Liver (tissue), 9 donors: ENCODE results near the gene DSCAM. TPM values are rescaled to one million over a fixed set of nuclear protein-coding genes. Genes with fewer than 3 reads are reported as not detected.

Experiments used
- DNase-seq: peaks from one replicate; pipeline ENCODE4 v3.0.0-alpha.2; 2017; ENCODE audit warnings: low spot score
- H3K27ac ChIP-seq, 2 donors: one replicate each; pipeline ENCODE4 v1.7.0; 2013; ENCODE audit warnings: inconsistent platforms in 2 of 2, low read length in 2 of 2, control low read depth in 1 of 2, low read depth in 1 of 2, mild to moderate bottlenecking in 1 of 2
- H3K27me3 ChIP-seq, 4 donors: one replicate each; pipeline versions ENCODE4 v1.6.1 to v1.7.0; 2013; ENCODE audit warnings: low read length in 3 of 4, inconsistent platforms in 1 of 4, mild to moderate bottlenecking in 1 of 4, moderate library complexity in 1 of 4; ENCODE audit not compliant: control insufficient read depth in 4 of 4, insufficient read depth in 4 of 4
- H3K36me3 ChIP-seq, 4 donors: one replicate each; pipeline versions ENCODE4 v1.6.1 to v1.7.0; 2013; ENCODE audit warnings: low read length in 3 of 4, mild to moderate bottlenecking in 3 of 4, low read depth in 1 of 4, moderate library complexity in 1 of 4; ENCODE audit not compliant: control insufficient read depth in 4 of 4, insufficient read depth in 3 of 4
- H3K4me1 ChIP-seq, 4 donors: one replicate each; pipeline versions ENCODE4 v1.6.1 to v1.7.0; 2013; ENCODE audit warnings: low read length in 3 of 4, mild to moderate bottlenecking in 3 of 4, moderate library complexity in 1 of 4; ENCODE audit not compliant: control insufficient read depth in 4 of 4, insufficient read depth in 4 of 4
- H3K4me3 ChIP-seq, 3 donors: one replicate each; pipeline versions ENCODE4 v1.6.1 to v1.7.0; 2013; ENCODE audit warnings: low read length in 3 of 3, control low read depth in 1 of 3, low read depth in 1 of 3, mild to moderate bottlenecking in 1 of 3
- H3K9ac ChIP-seq, 2 donors: one replicate each; pipeline ENCODE4 v1.7.0; 2013; ENCODE audit warnings: low read length in 2 of 2, mild to moderate bottlenecking in 2 of 2, moderate library complexity in 2 of 2, control low read depth in 1 of 2, low read depth in 1 of 2
- H3K9me3 ChIP-seq, 4 donors: one replicate each; pipeline versions ENCODE4 v1.6.1 to v1.7.0; 2013; ENCODE audit warnings: low read length in 3 of 4; ENCODE audit not compliant: control insufficient read depth in 4 of 4
- ATF3 ChIP-seq: IDR thresholded peaks from 2 replicates; pipeline ENCODE4 v1.6.1; 2016; ENCODE audit warnings: antibody characterized with exemption
- CTCF ChIP-seq: fragments of 150-350 bp; IDR thresholded peaks from 2 replicates; pipeline ENCODE4 v1.5.1; 2017; ENCODE audit warnings: improper control_type of control experiment, low read depth, low read length; ENCODE audit not compliant: missing input control
- EGR1 ChIP-seq, 2 donors: IDR thresholded peaks; 2 replicates each; pipeline ENCODE4 v1.6.1; 2016 to 2018; ENCODE audit warnings: antibody characterized with exemption in 2 of 2, low read depth in 2 of 2
- FOXA1 ChIP-seq: IDR thresholded peaks from 2 replicates; pipeline ENCODE4 v1.6.1; 2016; ENCODE audit warnings: antibody characterized with exemption
- FOXA2 ChIP-seq: IDR thresholded peaks from 2 replicates; pipeline ENCODE4 v1.6.1; 2016; ENCODE audit warnings: antibody characterized with exemption
- GABPA ChIP-seq, 2 donors: IDR thresholded peaks in 1 of 2; conservative IDR thresholded peaks in 1 of 2; 2 replicates each; pipeline ENCODE4 v1.6.1; 2016; ENCODE audit warnings: antibody characterized with exemption in 2 of 2, mild to moderate bottlenecking in 1 of 2, moderate library complexity in 1 of 2
- HNF4A ChIP-seq, 2 donors: conservative IDR thresholded peaks; 2 replicates each; pipeline ENCODE4 v1.6.1; 2016; ENCODE audit warnings: antibody characterized with exemption in 2 of 2, mild to moderate bottlenecking in 2 of 2
- HNF4G ChIP-seq: IDR thresholded peaks from 2 replicates; pipeline ENCODE4 v1.6.1; 2016; ENCODE audit warnings: antibody characterized with exemption
- JUND ChIP-seq, 2 donors: IDR thresholded peaks; 2 replicates each; pipeline ENCODE4 v1.6.1; 2016; ENCODE audit warnings: antibody characterized with exemption in 2 of 2
- MAX ChIP-seq: IDR thresholded peaks from 2 replicates; pipeline ENCODE4 v1.6.1; 2016; ENCODE audit warnings: antibody characterized with exemption
- NR2F2 ChIP-seq: IDR thresholded peaks from 2 replicates; pipeline ENCODE4 v1.6.1; 2016; ENCODE audit warnings: antibody characterized with exemption
- RAD21 ChIP-seq, 2 donors: IDR thresholded peaks; 2 replicates each; pipeline ENCODE4 v1.6.1; 2016; ENCODE audit warnings: antibody characterized with exemption in 2 of 2, mild to moderate bottlenecking in 2 of 2
- REST ChIP-seq: IDR thresholded peaks from 2 replicates; pipeline ENCODE4 v1.6.1; 2016; ENCODE audit warnings: antibody characterized with exemption, mild to moderate bottlenecking
- RXRA ChIP-seq, 2 donors: IDR thresholded peaks; 2 replicates each; pipeline ENCODE4 v1.6.1; 2017 to 2018; ENCODE audit warnings: antibody characterized with exemption in 2 of 2, mild to moderate bottlenecking in 1 of 2
- SP1 ChIP-seq: IDR thresholded peaks from 2 replicates; pipeline ENCODE4 v1.6.1; 2018; ENCODE audit warnings: antibody characterized with exemption, mild to moderate bottlenecking
- YY1 ChIP-seq: IDR thresholded peaks from 2 replicates; pipeline ENCODE4 v1.6.1; 2016; ENCODE audit warnings: antibody characterized with exemption, mild to moderate bottlenecking
- ZBTB33 ChIP-seq: IDR thresholded peaks from 2 replicates; pipeline ENCODE4 v1.6.1; 2016; ENCODE audit warnings: antibody characterized with exemption
- WGBS: extraction: QIAGEN DNeasy Blood & Tissue Kit; methylation state at CpG from one replicate; pipeline ENCODE4 v1.1.7; 2013; 5-methylcytosine and 5-hydroxymethylcytosine counted together
- polyA plus RNA-seq, 2 donors: library from polyadenylated mRNA; stranded (reverse) in 1 of 2; unstranded in 1 of 2; fragments of 200-250 nt in 1 of 2; fragments of >200 nt in 1 of 2; fragmentation: Nextera tagmentation in 1 of 2; extraction: Ambion mirVana in 1 of 2; gene quantifications; one replicate each; pipeline versions ENCODE4 v1.2.1 to v1.2.3, GENCODE V29; 2013 to 2015
- total RNA-seq, 2 donors: library from RNA; depleted of rRNA; stranded (reverse); fragments of >200 nt; gene quantifications; one replicate each; pipeline ENCODE4 v1.2.3, GENCODE V29; 2014
- donor health status: healthy.
- donor health status: healthy.
- donor health status: healthy.
- donor health status: healthy.
- donor health status: healthy.

Gene DSCAM
- total and polyA plus RNA-seq, 4 donors = 0.02 to 0.23 (median 0.10) TPM

GRCh38 chr21:39980241-39980820, 866.6 kb downstream of the DSCAM start (continued):
- TF ChIP-seq GABPA (IDR thresholded peaks at IDR 0.05 in 1 of 2, conservative IDR thresholded peaks at IDR 0.05 in 1 of 2) (no peak), HNF4G (no peak)

GRCh38 chr21:39979321-39979720, 867.6 kb downstream of the DSCAM start:
- WGBS = 80% methylated on average over 8 of the region's 8 CpGs
- DNase-seq = no peak
- Histone ChIP-seq H3K36me3 (no peaks in the 10 kb centered on the region), H3K4me3 (no peak overlapping the region), H3K4me1 (no peaks in the 10 kb centered on the region), H3K27ac (no peak overlapping the region), H3K9me3 (peaks cover 0 to 2% (median 0%) of the 10 kb centered on the region in 4 donors), H3K9ac (no peak overlapping the region), H3K27me3 (peaks cover 0 to 3% (median 0%) of the 10 kb centered on the region in 4 donors)
- no peak for TF ChIP-seq HNF4A (conservative IDR thresholded peaks at IDR 0.05)
- TF ChIP-seq ZBTB33 = no peak
- no peak for TF ChIP-seq JUND (IDR thresholded peaks at IDR 0.05)
- no peak for TF ChIP-seq GABPA (IDR thresholded peaks at IDR 0.05 in 1 of 2, conservative IDR thresholded peaks at IDR 0.05 in 1 of 2)
- no peak for TF ChIP-seq SP1
- TF ChIP-seq CTCF = no peak
- no peak for TF ChIP-seq EGR1 (IDR thresholded peaks at IDR 0.05; ENCODE audit: low read depth in 2 of 2)
- no peak for TF ChIP-seq RAD21 (IDR thresholded peaks at IDR 0.05)
- TF ChIP-seq FOXA2 = no peak
- TF ChIP-seq MAX = no peak
- TF ChIP-seq NR2F2 = no peak
- TF ChIP-seq HNF4G = no peak
- no peak for TF ChIP-seq YY1

GRCh38 chr21:39976800-39977199, 870.2 kb downstream of the DSCAM start:
- Histone ChIP-seq H3K4me1 (no peaks in the 10 kb centered on the region), H3K36me3 (no peaks in the 10 kb centered on the region), H3K9ac (no peak overlapping the region), H3K27ac (no peak overlapping the region), H3K9me3 (peaks cover 0 to 2% (median 0%) of the 10 kb centered on the region in 4 donors), H3K4me3 (no peak overlapping the region), H3K27me3 (peaks cover 0 to 3% (median 0%) of the 10 kb centered on the region in 4 donors)
- no peak for DNase-seq
- 67% methylated on average over 5 of the region's 5 CpGs for WGBS
- TF ChIP-seq HNF4A (conservative IDR thresholded peaks at IDR 0.05) = no peak
- TF ChIP-seq RXRA (IDR thresholded peaks at IDR 0.05) = no peak
- TF ChIP-seq FOXA1 = no peak
- no peak for TF ChIP-seq EGR1 (IDR thresholded peaks at IDR 0.05; ENCODE audit: low read depth in 2 of 2)
- TF ChIP-seq MAX = no peak
- no peak for TF ChIP-seq ATF3
- no peak for TF ChIP-seq YY1
- TF ChIP-seq GABPA (IDR thresholded peaks at IDR 0.05 in 1 of 2, conservative IDR thresholded peaks at IDR 0.05 in 1 of 2) = no peak
- no peak for TF ChIP-seq REST
- no peak for TF ChIP-seq JUND (IDR thresholded peaks at IDR 0.05)
- TF ChIP-seq FOXA2 = no peak
- no peak for TF ChIP-seq SP1
- no peak for TF ChIP-seq NR2F2
